GM12864 (cell line): Measurements from ENCODE around the gene CFDP1.

Experiments
- DNase-seq: peaks from one replicate; pipeline ENCODE4 v3.0.0-alpha.2; 2011; ENCODE audit warnings: low read depth
- H3K4me3 ChIP-seq: 2 replicates; pipeline ENCODE4 v1.5.1; 2011; ENCODE audit warnings: mild to moderate bottlenecking, low read depth, low read length, control low read depth
- TF ChIP-seq, protein P1 (sequence below): IDR thresholded peaks from 2 replicates; pipeline ENCODE4 v1.5.1; 2011; ENCODE audit warnings: low read depth, mild to moderate bottlenecking, moderate library complexity, low read length, control low read depth, inconsistent platforms; ENCODE audit errors: missing control alignments

Gene CFDP1

DNA sequence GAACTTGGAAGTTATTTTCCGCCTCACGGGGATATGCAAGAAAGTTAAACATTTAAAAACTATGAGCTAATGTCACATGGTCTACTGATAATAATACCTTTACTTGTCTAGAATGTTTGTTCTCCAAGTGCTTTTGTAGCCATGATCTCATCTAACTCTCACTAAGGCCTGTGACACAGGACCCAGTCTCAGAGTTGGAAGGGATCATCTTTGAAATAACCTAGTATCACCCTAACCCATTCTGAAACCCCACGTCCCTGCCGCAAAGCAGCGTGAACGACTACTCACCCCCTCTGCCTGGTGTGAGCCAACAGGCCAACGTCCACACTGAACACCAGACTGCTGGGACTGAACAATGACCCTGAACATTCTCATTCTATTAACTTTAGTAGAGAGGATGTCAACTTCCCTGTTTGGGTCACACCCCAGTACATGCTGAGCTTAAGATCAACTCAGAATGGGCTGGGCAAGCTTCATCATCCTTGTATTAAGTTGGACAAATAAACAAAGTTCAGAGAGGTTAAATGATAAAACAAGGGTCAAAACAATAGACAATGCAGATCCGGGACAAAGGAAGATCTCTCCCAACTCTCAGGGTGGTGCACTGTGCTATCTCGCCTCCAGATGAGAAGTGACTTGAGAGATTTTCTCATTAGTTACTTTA, 127.1 kb downstream of the CFDP1 start:
- no peak for DNase-seq
- no peak overlapping the region for H3K4me3 ChIP-seq
- TF ChIP-seq, protein P1, sequence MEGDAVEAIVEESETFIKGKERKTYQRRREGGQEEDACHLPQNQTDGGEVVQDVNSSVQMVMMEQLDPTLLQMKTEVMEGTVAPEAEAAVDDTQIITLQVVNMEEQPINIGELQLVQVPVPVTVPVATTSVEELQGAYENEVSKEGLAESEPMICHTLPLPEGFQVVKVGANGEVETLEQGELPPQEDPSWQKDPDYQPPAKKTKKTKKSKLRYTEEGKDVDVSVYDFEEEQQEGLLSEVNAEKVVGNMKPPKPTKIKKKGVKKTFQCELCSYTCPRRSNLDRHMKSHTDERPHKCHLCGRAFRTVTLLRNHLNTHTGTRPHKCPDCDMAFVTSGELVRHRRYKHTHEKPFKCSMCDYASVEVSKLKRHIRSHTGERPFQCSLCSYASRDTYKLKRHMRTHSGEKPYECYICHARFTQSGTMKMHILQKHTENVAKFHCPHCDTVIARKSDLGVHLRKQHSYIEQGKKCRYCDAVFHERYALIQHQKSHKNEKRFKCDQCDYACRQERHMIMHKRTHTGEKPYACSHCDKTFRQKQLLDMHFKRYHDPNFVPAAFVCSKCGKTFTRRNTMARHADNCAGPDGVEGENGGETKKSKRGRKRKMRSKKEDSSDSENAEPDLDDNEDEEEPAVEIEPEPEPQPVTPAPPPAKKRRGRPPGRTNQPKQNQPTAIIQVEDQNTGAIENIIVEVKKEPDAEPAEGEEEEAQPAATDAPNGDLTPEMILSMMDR = no peak

DNA sequence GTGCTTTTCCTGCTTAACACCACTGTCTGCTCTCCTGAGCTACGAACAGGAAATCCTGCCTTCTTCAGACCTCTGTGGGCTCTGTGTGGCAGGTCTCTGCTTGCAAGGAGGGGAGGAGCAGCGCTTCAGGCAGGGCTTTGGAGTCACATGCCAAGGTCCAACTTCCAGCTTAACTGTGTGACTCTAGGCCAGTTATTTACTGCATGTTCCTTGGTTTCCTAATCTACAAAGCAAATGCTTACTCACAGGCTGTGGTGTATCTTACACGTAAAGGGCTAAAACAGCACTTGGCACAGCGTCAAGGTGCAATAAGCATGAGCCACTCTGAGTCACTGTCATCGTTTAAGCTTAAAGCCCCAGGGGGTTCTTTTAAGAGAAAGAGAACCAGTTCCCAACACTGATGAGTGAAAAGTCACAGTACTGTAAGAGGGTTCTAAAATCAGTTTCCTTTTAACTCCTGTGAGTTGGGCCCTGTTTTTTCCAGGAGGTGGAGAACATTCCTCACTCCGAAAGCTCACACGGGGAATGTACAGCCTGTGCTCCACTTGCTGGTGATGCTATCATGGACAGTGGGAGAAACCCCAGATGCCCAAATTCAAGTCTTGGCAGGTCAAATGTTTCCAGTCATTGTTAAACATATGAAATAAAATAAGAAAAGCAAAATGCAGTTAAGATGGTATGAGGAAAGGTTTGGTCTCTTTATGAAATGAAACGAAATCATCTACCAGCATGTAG, 127.8 kb downstream of the CFDP1 start:
- TF ChIP-seq, protein P1 = no peak
- peak; percentile 22 for DNase-seq
- no peak overlapping the region for H3K4me3 ChIP-seq

DNA sequence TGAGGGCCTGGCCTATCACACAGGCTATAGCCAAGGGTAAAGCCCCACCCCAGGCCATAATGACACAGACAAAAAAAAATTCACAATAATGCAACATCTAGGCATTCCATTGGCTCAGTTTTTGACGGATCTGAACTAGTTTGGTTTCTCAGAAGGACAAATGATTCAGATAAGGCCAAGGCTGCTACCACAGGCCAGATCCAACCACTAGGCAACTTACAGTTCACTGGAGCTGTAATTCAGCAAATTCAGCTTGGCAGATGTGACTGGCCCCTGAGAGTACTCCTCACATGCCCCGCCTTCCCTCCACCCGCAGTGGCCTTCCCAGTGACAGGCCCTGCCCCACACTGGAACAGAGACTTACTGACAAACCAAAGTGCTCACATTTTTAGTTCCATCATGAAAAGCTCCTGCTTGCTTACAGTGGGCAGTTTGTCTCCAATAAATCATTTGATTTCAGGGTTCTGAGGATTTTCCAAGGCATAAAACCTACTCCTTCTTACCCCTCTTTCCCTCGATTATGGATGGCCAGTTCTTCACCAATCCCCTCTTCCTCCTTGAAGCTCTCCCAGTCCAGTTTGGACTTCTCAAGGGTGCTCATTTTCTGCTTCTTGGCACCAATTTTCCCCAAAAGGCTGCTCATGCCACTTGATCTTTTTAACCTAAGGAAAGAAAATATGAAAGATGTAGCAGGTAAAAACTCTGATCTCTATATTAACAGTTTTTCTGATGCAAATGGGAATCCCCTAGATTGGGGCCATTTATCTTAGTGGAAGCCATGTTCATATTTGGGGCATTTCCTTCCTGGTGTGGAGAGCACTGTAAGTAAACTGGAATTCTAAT, 128.6 kb downstream of the CFDP1 start:
- TF ChIP-seq, protein P1 = no peak
- no peak overlapping the region for H3K4me3 ChIP-seq
- no peak for DNase-seq

DNA sequence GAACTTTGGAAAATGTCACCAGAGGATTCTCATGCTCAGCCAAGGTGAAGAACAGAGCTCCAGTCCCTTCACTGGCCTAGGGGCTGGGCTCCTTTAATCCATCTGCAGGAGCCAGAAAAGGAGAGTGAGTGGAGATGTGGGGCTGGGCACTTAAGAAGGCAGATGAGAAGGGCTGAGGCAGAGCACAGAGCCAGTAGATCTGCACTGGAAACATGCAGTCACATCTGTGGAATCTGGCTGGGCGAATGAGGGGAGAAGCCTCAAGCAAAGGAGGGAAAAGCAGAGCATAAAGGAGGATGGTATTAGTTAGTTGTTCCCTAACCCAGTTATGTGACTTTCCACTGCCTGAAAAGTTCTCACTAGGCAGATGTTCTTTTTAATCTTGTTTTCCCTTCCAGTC, 131.5 kb downstream of the CFDP1 start:
- no peak overlapping the region for H3K4me3 ChIP-seq
- no peak for DNase-seq
- TF ChIP-seq, protein P1 = no peak

DNA sequence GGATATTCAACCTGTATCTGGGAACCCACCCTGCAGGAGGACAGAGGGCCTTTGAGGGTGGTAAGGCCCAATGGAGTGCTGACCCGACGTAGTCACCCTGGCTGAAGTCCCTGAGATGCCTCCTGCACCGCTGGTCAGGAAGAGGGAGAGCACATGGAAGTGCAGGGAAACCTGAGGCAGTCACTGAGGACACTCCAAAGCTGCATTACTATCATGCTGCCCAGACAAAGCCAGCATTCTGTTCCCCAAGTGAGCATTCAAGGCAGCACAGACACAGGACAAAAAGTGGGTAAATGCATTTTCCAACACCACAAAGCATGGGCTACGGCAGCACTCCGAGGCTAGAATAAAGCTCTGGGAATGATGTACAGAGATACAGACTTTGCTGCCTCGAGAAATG, 135.0 kb downstream of the CFDP1 start:
- TF ChIP-seq, protein P1 = no peak
- DNase-seq = no peak
- H3K4me3 ChIP-seq = no peak overlapping the region

DNA sequence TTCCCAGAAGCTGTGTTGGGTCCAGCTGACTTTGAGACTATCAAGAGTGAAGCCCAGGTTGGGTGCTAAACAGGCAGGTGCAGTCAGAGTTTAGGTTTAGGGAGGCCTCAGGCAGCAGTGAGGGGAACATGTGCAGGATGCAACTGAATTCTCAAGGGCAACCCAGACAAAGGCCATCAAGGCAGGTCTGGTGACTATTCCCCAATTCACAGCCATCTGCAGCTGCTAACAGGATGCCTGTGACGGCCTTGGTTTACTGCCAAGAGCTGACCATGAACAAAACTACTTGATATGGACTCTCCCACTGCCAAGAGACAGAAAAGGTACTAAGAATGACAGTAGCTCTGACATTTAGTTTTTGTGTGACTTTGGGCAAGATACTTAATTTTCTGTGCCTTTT, 136.7 kb downstream of the CFDP1 start:
- DNase-seq = no peak
- TF ChIP-seq, protein P1 = no peak
- no peak overlapping the region for H3K4me3 ChIP-seq
